GM12878 (cell line): Measurements from ENCODE around the gene BTG4.

Experiments
- E2F8 ChIP-seq: fragments of 450-650 bp; IDR thresholded peaks from 2 replicates; pipeline ENCODE4 v1.6.1; 2018; ENCODE audit warnings: mild to moderate bottlenecking, low read depth, moderate library complexity; ENCODE audit not compliant: partially characterized antibody
- SIN3A ChIP-seq: IDR thresholded peaks from 2 replicates; pipeline ENCODE4 v1.6.1; 2012; ENCODE audit warnings: low read depth, low read length, improper control_type of control experiment

- no peak for TF ChIP-seq SIN3A
- TF ChIP-seq E2F8: no peak
Measured at GRCh38 chr11:111535281-111535680, 23.1 kb upstream of the BTG4 start.
